Thyroid gland (tissue), 4 donors: ENCODE data around the gene SCP2.

Experiments used
- POLR2A ChIP-seq, 2 donors: fragments of 450-650 bp; IDR thresholded peaks; one replicate each; pipeline ENCODE4 v1.6.1; 2017; ENCODE audit warnings: antibody characterized with exemption in 2 of 2, mild to moderate bottlenecking in 2 of 2, moderate library complexity in 1 of 2
- TF ChIP-seq, protein P1 (sequence below), 6 experiments: fragments of 200-600 bp in 3 of 6; fragments of 450-650 bp in 3 of 6; sonication (generic) in 3 of 6; IDR thresholded peaks; one replicate each; pipeline ENCODE4 v1.5.1; 2016 to 2019; ENCODE audit warnings: antibody characterized with exemption in 6 of 6, mild to moderate bottlenecking in 2 of 6, inconsistent platforms in 1 of 6, moderate library complexity in 1 of 6

DNA sequence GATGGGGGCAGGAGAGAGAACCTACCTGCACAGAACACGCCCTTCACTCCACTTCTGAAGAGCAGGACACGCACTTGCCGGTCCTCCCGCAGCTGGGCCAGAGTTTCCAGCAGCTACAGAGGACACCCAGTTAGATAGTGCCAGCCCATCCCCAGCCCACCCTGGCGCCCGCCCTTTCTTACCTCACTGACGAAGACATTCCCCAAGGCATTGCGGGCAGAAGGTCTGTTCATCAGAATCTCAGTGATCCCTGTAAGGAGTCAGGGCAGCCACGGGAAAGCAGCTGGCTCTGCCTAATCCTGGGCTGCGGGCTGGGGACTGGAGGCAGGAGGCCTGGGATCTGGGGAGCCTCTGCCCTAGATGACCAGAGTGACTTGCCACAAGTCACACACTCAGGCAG lies 15.5 kb upstream of the SCP2 start:
- TF ChIP-seq POLR2A (IDR thresholded peaks at IDR 0.05), result no peak
- TF ChIP-seq, protein P1, sequence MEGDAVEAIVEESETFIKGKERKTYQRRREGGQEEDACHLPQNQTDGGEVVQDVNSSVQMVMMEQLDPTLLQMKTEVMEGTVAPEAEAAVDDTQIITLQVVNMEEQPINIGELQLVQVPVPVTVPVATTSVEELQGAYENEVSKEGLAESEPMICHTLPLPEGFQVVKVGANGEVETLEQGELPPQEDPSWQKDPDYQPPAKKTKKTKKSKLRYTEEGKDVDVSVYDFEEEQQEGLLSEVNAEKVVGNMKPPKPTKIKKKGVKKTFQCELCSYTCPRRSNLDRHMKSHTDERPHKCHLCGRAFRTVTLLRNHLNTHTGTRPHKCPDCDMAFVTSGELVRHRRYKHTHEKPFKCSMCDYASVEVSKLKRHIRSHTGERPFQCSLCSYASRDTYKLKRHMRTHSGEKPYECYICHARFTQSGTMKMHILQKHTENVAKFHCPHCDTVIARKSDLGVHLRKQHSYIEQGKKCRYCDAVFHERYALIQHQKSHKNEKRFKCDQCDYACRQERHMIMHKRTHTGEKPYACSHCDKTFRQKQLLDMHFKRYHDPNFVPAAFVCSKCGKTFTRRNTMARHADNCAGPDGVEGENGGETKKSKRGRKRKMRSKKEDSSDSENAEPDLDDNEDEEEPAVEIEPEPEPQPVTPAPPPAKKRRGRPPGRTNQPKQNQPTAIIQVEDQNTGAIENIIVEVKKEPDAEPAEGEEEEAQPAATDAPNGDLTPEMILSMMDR (IDR thresholded peaks at IDR 0.05), result no peak
